ENCODE data around the gene DNHD1.

The DNHD1 gene

DNA sequence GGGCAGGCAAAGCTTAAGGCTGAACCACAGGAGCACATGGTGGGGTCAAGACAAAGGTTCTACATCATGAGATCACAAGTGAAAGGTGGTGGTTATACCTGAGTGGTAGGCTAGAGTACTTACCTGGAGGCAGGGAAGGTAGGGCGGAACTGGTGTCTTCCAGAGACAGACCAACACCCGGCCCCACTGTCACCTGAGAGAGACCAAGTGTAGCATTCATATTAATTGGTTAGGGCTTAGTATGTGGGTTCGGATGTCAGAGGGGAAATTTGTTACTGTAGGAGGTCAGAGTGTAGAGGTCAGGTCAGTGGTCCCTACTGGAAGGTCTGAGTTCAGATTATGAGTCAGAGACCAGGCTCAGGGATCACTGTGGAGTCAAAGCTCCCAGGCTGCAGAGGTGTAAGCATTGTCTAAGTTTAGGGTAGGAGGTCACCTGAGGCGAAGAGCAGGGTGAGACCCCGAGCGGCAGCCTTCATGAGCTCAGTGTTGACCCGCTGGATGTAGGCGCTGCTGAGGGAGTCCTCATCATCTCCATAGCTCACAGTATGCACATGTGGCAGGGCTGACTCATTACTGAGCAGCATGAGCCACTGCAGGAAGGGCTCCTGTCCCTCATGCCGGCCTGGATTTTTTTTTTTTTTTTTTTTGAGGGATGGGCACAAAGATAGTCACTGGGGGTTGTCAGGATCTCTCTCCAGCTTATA is 119.0 kb downstream of the DNHD1 start:
- TF ChIP-seq GATA2 (IDR thresholded peaks at IDR 0.05; ENCODE audit: low read depth, low read length) (no peak), GATA3 (IDR thresholded peaks at IDR 0.05; ENCODE audit: low read depth, low read length) (no peak)

DNA sequence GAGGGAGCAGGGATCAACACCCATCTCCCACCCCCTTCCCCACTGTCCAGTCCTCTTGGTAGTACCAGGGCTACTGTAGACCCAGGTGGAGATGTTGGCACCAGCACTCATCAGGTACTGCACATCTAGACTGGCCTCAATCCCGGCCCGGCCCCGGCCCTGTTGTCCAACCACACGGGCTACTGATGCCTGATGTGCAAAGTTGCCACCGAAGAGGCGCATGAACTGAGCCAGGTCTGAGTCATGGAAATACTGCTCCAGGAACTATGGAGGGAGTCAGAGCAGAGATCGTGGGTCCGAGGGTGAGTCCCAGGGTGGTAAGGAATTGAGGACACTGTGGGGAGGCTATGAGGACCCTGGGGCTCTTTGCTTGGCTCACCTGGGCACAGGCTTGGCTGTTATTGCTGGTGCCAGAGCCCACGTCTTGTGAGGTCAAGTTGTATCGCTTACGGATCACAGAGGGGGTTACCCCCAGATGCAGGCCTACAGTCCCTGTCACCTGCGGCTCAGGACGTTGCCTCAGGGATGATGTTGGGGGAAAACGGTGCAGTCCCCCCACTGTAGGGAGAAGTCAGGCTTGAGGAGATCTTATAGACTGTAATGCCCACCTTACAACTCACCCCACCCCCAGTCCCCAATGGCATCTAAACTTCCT is 119.6 kb downstream of the DNHD1 start:
- TF ChIP-seq GATA2 (IDR thresholded peaks at IDR 0.05; ENCODE audit: low read depth, low read length) (no peak), GATA3 (IDR thresholded peaks at IDR 0.05; ENCODE audit: low read depth, low read length) (no peak)

DNA sequence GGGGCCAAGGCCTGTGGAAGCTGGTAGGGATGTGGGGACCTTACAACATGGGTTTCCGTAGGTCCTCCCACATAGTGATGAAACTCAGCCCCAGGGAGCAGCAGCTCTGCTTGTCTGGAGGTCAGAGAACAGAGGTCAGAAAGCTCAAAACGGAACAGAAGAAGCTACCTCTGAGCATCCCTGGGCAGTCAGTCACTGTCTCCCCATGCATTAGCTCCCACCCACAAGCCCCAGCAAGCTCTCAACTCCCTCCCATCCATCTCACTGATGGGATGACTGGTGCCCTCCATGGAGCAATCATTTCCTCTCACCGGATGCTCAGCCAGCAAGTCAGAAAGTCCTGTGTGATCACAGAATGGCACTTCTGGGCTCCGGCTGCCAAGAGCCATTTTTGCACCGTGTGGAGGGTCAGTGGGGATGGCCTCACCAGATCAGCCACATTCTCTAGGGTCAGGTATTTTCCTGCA is 120.3 kb downstream of the DNHD1 start:
- TF ChIP-seq GATA3 (IDR thresholded peaks at IDR 0.05; ENCODE audit: low read depth, low read length) (no peak), GATA2 (IDR thresholded peaks at IDR 0.05; ENCODE audit: low read depth, low read length) (no peak)

DNA sequence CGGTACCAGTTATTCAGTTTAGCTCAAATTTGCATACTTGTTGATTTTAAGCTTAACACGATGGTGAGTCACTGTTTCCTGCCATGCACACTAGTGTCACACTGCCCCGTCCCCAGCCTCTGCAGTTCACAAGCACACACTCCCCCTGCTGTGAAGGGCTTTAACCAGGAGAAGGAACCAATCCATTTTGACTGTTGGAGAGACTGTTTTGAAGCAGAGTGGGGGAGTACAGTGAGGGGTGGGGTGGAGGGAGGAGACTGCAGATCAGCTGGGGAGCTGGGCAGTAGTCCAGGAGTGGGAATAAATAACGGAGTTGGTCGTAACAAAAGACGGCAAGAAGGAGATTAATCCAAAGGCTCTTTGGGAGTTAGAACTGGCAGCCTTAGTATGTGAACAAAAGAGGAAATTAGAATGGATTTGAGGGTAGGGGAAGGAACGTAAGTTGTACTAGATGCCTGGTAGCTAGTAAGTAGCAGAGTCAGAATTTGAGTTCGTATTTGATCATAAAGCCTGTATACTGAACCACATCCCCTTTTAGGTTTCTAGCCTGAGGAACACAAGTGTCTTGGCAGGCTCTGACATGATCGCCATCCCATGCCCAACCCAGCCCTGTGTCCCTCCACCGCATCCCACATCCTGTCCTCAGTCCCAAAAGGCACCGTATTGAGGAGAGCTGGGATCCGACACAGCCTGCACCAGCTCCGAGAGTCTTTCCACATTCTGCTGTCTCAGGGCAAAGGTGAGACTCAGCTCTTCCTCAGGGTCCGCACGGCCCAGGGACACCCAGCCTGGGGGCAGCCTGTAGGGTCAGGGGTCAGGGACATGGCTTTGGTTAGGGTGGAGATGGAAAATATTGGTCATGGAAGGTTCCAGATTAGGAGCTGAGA is 121.3 kb downstream of the DNHD1 start:
- no peak for TF ChIP-seq GATA2 (IDR thresholded peaks at IDR 0.05; ENCODE audit: low read depth, low read length)
- TF ChIP-seq GATA3 (IDR thresholded peaks at IDR 0.05; ENCODE audit: low read depth, low read length), result no peak

GRCh38 chr11:6619004-6619745 is 122.1 kb downstream of the DNHD1 start, which contains the start of gene TPP1:
TPP1 (minus strand) TSS chr11:6619422; CDS start chr11:6619400, 22 bp downstream.
- TF ChIP-seq GATA3 (IDR thresholded peaks at IDR 0.05; ENCODE audit: low read depth, low read length) (no peak), GATA2 (IDR thresholded peaks at IDR 0.05; ENCODE audit: low read depth, low read length) (no peak)

DNA sequence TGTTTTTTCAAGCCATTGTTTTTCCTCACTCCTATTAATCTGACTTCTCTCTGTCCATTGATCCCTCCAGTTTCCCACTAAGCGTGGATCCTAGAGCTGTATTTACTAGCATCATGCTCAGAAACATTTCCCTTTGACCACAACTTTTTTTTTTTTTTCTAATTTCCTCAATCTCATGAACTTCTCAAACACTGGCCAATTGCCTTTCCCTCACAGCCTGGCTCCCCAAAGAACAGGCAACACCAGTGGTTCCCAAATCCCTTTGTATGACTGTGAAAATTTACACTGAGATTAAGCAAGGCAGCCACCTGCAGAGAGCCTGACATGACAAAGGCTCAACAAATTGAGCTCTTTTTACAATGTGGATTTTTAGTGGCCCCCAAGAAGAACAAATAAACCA is 123.6 kb downstream of the DNHD1 start:
- TF ChIP-seq GATA2 (IDR thresholded peaks at IDR 0.05; ENCODE audit: low read depth, low read length) (no peak), GATA3 (IDR thresholded peaks at IDR 0.05; ENCODE audit: low read depth, low read length) (no peak)
